Measurements from ENCODE around the gene HTR7.
A peak's percentile ranks its signal among the peaks of the same experiment; 100 is the strongest.
"Not testable (repeated sequence)": the region's sequence is repeated elsewhere in the genome, so short reads cannot be mapped to it uniquely, and the experiment has no call there.

The HTR7 gene

DNA sequence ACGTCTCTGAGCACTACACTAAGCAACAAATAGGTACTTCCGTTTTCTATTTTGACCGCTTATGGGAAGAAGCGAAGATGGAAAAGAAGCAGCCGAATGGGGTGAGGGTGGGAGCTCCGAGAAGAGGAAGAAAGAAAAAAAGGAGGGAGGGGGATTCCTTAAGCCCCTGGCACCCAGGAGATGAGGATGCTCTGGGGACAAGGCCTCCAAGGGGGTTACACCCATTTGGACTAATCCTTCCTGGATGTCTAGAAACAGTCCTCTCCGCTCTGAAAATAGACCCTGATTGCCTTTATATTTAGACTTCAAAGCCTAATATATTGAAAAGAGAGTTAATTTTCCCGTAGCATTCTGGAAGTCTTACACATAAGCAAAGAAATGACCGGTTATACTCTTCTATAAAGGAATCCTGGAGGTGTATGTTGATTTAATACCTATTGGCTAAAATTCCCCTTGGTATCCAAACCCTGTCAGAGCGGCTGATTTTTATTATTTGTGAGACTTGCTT, 676 bp upstream of the HTR7 start:
- no peak for DNase-seq (ENCODE audit: low read depth)

DNA sequence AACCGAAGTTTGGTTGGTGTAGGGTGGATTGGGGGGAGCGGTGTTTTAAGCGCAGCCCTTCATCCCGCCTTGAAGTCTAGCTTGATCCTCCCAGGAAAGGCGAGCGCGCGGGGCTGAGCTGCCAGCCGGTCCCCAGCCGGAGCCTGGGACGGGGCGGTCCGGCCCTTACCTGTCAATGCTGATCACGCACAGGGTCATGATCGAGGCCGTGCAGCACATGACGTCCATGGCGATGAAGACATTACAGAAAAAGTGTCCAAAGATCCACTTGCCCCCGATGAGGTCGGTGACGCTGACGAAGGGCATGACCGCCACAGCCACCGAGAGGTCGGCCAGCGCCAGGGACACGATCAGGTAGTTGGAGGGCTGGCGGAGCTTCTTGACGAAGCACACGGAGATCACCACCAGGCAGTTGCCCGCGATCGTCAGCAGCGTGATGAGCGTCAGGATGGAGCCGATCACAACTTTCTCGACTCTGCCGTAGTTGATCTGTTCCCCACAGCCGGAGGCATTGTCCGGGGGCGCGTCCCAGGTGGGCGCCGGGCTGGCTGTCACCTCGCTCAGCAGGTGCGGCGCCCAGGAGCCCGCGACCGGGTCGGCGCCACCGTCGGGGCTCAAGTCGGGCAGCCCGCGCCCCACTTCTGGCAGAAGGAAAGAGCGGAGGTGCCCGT, 740 bp downstream of the HTR7 start:
- no peak for DNase-seq (ENCODE audit: low read depth)

DNA sequence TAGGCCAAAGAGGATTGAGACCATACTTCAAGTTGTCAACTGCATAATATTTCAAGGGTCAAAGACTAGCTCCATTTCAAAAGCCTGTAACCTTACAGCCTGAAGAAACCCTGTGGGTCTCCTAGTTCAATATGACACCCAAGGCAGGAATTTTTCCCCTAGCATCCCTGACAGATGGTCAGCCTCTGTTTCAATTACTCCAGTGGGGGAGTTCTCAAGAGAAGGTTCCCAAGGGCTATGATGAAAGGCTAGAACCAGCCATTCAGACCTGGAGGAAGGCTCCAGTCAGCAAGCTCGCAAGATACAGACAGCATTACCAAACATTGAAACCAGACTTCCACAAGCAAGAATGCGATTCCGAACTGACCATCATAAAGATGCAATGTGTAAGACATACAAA, 1.6 kb downstream of the HTR7 start:
- no peak for DNase-seq (ENCODE audit: low read depth)

DNA sequence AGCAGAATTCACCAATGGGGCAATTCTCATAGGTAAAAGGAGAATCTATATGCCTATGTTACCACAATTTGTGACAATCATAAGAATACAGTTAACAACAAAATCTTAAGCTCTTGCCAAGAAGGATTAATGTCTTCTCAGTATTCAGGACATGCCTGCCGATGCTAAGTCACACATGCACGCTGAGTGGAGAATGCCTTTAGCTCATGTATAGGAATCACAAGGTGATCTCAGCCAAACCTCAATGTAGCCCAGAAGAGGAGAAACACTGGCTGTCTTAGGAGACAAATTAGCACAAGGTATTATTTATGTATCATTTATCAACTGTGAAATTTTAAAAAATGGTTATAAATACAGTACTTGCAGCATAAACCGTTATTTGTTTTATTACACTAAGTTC, 2.7 kb downstream of the HTR7 start:
- DNase-seq (ENCODE audit: low read depth) = no peak

DNA sequence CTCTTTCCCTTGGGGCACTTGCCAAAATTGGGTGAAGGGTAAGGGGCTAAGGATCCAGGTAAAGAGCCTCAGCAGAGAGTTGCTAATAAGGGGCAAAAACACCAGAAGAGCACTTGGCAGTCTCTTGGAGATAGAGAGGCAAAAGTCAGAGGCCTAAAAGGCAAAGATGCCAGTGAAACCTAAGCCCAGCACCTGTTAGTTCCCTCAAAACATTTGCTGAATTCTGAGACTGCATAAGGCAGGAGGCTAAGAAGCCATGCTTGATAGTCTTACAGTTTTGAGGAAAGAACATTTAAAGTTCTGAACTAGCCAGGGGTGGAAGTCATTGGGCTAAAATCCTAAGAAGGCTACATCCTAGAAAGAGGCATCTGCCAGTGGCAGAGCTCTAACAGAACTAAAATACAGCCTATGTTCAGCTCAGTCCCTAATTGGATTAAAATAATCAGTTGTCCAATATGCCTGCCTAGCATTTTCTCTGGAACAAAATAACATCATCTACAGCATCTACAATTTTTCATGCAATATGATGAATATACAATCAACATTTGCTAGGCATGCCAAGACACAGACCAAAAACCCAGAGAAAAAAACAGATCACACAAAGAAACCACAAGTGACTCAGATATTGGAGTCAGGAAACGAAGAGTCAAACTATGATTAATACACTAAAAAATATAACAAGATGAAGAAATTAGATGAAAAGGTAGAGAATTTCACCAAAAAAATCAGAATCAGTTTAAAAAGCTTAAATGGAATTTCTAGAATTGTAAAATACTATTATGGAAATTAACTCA, 7.7 kb downstream of the HTR7 start:
- DNase-seq (ENCODE audit: low read depth) = peak; percentile 55

DNA sequence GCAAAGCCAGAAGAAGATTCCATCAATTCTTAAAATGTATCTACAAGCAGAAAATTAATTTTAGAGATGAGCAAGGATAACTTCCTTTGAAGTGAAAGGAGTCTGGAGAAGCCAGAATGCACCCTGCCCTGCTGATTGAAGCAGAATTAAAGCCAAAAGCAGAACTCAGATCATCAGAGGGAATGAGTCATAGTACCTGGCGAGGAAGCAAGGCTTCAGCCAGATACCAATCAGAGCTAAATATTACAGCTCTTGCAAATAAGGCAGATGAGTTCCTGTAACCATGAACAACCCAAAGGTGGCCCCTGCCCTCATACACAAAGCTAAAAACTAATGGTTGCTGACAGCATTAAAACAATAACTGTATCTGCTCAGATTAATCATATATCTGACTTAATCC, 10.4 kb downstream of the HTR7 start:
- DNase-seq (ENCODE audit: low read depth) = no peak

DNA sequence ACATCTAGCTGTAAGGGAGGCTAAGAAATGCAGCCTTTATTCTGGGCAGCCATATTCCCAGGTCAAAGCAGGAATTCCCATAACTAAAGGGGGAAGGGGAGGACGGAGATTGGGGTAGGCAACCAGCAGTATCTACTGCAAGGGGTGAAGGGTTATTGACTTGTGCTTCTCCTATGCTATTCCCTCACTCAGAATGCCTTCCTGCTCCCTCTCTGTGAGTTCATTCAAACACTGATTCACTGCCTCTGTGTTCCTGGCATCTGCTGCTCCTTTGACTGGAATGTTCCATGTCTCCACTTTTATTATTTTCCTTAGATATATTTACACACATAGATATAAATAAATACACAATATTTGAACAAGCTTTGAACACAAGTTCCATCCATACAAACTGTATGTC, 11.1 kb downstream of the HTR7 start:
- no peak for DNase-seq (ENCODE audit: low read depth)

DNA sequence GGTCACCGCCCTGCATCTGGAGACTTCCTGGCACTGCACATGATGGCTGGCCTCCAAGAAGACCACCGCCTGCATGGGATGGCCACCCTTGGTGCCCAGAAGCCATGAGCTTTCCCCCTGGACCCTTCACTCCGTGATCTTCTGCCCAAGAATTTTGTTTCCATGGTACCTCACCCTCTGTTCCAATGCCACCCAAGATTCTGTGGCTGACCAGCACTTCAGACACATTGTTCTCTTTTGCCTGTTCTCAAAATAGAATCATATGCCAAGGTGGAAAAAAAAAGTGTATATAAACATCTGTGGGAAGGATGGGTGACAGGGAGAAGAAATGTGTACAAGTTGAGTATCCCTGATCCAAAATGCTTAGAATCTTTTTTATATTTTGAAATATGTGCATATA, 12.1 kb downstream of the HTR7 start:
- no peak for DNase-seq (ENCODE audit: low read depth)

DNA sequence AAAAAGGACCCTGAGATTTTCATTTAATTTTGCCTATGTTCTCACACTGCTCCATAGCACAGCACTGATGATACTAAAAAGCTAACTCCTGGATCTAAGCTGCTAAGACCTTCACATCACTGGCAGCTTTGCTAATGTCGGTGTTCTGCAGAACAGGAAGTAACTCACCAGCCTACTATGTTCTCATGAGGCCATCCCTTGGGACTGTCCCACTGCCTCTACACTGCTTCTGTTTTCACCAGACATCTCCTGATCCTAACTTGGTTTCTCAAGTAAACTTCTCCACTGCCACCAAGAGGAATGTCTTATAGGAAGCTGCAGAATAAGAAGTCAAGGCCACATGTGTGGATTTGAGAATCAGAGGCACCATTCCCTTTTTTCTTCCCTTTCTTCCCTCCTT, 15.1 kb downstream of the HTR7 start:
- no peak for DNase-seq (ENCODE audit: low read depth)

DNA sequence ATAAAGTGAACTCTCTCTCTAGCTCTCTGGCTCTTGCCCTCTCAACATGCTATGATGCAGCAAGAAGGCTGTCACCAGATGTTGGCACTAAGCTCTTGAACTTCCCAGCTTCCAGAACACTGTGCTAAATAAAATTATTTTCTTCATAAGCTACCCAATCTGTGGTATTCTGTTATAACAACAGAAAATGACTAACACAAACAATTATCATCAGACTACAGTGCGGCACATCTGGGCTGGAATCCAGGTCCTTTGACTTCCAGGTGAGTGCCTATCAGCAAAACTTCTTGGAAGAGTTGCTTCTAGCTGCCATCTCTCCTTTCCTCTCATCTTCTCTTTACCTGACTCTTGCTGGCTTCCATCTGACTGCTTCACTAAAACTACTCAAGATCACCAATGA, 20.4 kb downstream of the HTR7 start:
- no peak for DNase-seq (ENCODE audit: low read depth)

DNA sequence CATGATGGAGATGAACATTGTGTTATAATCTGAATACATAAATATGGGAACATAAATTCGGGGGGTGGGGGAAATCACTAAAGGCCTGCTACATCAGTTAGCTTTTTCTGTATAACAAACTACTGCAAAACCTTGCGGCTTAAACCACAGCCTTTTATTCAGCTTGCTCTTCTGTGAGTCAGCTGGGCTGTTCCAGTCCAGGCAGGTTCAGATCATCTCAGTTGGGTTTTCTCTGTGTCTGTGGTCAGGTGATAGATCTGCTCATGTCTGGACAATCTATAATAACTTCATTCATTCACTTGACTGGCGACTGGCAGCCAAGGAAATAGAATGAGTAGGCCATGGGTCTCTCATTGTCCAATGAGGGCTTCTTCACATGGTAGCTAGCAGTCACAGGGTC, 23.5 kb downstream of the HTR7 start:
- DNase-seq (ENCODE audit: low read depth) = no peak

DNA sequence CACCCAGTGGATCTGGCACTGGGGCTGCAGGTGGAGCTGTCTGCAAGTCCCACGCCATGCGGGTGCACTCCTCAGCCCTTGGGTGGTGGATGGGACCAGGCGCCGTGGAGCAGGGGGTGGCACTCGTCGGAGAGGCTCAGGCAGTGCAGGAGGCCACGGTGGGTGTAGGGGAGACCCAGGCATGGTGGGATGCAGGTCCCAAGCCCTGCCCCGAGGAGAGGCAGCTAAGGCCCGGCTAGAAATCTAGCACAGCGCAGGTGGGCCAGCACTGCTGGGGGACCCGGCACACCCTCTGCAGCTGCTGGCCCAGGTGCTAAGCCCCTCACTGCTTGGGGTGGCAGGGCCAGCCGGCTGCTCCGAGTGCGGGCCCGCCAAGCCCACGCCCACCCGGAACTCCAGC, 25.7 kb downstream of the HTR7 start:
- no peak for DNase-seq (ENCODE audit: low read depth)

DNA sequence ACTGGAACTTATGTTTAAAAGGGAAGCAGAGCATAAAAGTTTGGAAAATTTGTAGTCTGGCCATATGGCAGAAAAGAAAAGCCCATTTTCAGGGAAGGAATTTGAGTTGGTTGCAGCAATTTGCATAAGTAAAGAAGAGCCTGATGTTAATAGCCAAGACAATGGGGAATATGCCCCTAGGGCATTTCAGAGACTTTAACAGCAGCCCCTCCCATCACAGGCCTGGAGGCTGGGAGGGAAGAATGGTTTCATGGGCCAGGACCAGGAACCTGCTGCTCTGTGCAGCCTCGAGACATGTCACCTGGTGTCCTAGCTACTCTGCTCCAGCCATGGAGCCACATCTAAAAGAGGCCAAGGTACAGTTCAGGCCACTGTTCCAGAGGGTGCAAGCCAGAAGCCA, 35.3 kb downstream of the HTR7 start:
- no peak for DNase-seq (ENCODE audit: low read depth)

DNA sequence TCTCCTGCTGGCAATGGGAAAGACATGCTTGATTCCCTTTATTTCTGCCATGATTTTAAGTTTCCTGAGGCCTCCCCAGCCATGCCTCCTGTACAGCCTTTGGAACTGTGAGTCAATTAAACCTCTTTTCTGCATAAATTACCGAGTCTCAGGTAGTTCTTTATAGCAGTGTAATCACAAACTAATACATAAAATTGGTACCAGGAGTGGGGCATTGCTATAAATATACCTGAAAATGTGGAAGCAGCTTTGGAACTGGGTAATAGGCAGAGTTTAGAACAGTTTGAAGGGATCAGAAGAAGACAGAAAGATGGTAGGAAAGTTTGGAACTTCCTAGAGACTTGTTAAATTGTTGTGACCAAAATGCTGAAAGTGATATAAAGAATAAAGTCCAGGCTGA, 36.0 kb downstream of the HTR7 start:
- not testable (repeated sequence) for DNase-seq (ENCODE audit: low read depth)

DNA sequence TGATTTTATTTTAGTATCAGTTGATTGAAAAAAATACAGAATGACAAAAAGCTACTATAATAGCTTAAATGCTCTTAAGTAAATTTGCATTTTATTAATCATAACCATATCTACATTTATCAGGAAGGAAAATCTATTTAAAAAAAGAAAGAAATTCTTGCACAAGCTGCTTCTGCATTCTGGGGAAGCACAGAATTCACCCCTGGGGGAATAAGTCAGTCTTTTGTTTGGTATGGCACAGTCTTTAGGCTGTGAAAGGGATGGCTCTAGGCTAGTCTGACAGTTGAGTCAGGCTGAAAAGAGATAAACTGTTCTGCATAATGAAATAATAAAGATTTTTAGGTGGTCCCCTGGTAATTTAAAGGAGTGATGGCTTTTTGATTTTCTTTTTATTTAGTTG, 37.9 kb downstream of the HTR7 start:
- DNase-seq (ENCODE audit: low read depth) = no peak

DNA sequence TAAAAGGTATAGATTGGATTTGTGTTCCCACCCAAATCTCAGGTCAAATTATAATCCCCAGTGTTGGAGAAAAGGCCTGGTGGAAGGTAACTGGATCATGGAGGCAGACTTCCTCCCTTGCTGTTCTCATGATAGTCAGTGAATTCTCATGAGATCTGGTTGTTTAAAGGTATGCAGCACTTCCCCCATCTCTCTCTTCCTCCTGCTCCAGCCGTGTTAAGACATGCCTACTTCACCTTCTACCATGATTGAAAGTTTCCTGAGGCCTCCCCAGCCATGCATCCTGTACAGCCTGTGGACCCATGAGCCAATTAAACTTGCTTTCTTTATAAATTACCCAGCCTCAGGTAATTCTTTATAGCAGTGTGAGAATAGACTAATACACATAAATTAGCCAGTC, 39.1 kb downstream of the HTR7 start:
- no peak for DNase-seq (ENCODE audit: low read depth)

DNA sequence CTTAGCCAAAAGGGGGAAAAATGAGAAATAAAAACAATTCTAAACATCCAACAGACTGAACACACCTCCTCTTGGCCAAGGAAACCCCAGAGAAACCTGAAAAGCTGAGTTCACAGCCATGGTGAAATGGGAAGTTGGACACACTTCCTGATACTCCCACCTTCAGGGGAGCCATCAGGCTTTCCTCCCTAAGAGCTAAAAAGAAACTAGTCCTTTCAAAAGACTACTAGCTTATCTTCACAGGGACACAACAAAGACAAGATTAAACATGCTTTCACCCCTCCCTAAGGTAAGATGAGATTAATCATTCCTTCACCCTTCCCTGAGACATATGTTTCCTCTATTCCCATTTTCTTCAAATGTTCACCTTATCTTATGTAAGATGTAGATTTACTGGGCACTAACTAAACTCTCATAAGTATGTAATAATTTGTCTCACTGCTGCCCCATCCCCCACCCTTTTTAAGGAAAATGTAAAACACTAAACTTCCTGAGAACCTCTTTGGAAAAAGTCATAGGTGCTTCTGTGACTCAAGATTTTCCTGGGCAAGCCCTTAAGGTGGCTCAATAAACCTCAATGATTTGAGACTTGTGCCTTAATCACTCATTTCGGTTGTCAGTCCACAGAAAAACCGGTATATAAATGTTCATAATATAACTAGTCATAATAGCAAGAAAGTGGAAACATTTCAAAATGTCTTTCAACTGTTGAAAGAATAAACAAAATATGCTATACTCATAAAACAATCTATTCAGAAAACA, 40.5 kb downstream of the HTR7 start:
- no peak for DNase-seq (ENCODE audit: low read depth)

DNA sequence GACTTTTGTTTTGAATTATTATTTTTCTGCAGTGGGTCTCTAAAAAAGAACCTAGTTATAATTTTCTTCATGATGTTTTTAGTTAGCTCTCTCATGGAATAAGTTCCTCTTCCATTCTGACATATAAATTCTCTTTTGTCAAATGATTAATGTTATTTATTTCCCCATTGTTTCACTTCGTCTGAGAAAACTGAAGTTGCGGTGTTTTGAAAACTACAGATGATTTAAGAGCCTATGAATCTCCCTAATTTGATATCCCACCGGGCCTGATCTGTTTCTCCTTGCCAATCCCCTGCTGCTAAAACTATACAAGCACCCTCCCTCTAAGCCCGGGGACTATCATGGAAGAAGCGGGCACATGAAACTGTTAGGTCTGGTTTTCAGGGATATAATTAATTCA, 41.4 kb downstream of the HTR7 start:
- DNase-seq (ENCODE audit: low read depth) = no peak

DNA sequence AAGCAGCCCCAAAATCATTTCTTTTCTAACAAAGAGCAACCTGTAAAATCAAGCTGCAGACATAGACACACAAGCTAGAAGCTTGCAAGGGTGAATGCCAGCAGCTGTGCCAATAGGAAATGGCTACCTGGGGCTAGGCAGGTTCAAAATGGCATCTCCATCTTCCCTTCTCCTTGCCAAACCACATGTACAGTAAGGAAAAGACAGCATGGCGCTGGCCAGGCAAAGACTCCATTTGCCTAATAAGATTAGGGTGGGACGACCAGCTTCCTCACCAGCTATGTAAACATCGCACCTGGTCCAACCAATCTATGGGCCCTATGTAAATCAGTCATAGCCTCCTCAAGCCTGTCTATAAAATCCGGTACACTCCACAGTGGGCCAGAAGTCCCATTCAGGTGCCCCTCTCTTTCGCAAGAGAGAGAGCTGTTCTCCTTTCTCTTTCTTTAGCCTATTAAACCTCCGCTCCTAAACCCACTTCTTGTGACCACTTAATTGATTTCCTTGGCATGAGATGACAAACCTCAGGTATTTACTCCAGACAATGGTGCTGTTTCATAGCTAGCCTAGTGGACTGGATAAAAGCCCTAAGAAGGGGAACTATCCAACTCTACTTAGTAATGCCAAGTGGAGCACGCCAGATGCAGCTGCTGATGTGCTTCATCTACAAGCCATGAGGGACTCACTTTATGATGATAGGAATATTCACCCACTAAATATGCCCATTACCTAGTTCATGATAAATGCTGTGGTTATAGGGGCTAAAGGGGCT, 44.1 kb downstream of the HTR7 start:
- DNase-seq (ENCODE audit: low read depth) = no peak

DNA sequence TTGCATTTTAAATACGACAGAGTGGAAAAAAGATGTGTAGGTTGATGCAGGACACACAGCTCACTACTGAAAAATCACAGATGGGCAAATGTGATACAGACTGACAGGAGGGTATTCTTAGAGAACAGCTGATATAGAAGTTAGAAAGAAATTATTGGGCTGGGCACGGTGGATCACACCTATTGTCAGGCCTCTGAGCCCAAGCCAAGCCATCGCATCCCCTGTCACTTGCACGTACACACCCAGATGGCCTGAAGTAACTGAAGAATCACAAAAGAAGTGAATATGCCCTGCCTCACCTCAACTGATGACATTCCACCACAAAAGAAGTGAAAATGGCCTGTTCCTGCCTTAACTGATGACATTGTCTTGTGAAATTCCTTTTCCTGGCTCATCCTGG, 50.7 kb downstream of the HTR7 start:
- not testable (repeated sequence) for DNase-seq (ENCODE audit: low read depth)

DNA sequence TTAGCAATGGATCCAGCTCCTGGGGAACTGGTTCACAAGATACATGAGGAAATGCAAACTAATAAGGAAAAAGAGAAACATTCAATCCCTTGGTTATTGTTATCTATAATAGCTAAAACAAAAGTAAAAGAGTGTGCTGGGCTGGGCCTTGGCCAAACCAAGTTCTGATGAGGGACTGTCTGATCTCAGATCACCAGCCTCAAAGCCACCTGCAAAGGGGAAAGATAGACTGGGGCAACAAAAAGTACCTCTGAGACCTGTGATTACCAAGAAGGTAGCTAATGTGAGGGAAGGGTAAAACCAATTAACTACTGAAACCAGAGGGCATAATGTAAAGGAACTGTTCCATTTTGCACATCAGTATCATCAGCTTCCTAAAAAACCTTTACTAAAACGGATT, 51.2 kb downstream of the HTR7 start:
- no peak for DNase-seq (ENCODE audit: low read depth)

DNA sequence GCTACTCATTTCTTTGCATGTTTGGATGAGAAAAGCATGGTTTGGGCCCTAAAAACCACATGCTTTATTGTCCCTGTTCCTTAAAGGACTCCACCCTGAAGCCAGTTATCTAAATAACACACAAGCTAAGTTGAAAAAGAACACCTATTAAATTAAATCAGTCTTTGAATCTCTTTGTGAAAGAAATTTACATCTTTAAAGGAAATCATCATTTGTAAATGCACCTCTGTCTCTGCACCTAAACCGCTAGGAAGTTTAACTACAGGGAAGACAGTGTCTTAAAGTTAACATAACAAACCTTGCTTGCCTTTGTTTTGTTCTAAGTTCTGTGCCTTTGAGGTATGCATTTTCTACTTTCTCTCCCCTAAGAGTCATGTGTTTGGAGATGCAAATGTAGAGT, 52.6 kb downstream of the HTR7 start:
- DNase-seq (ENCODE audit: low read depth) = no peak
